ENCODE results near the gene B3GNT5.

Gene B3GNT5

GRCh38 chr3:183266454-183266853 is 13.4 kb downstream of the B3GNT5 start:
- no peak for DNase-seq

- no peak for DNase-seq
Observed at GRCh38 chr3:183267140-183267539, 14.1 kb downstream of the B3GNT5 start.

- DNase-seq, result no peak
Observed at GRCh38 chr3:183268366-183268765, 15.3 kb downstream of the B3GNT5 start.

- DNase-seq, result no peak
Observed at GRCh38 chr3:183269345-183269744, 16.3 kb downstream of the B3GNT5 start.

- no peak for DNase-seq
Observed at GRCh38 chr3:183270344-183270743, 17.3 kb downstream of the B3GNT5 start.

- DNase-seq, result no peak
Observed at GRCh38 chr3:183272142-183272541, 19.1 kb downstream of the B3GNT5 start.

- no peak for DNase-seq
Observed at GRCh38 chr3:183272791-183273190, 19.7 kb downstream of the B3GNT5 start.

- no peak for DNase-seq
Observed at GRCh38 chr3:183274609-183275008, 21.6 kb downstream of the B3GNT5 start.

- no peak for DNase-seq
Observed at GRCh38 chr3:183275418-183275817, 22.4 kb downstream of the B3GNT5 start.

GRCh38 chr3:183275937-183276336 is 22.9 kb downstream of the B3GNT5 start:
- DNase-seq, result no peak

GRCh38 chr3:183277260-183277659 is 24.2 kb downstream of the B3GNT5 start:
- DNase-seq, result no peak

- no peak for DNase-seq
Observed at GRCh38 chr3:183278479-183279088, 25.5 kb downstream of the B3GNT5 start.

GRCh38 chr3:183279371-183279770 is 26.3 kb downstream of the B3GNT5 start:
- DNase-seq, result no peak

GRCh38 chr3:183281126-183281797 is 28.2 kb downstream of the B3GNT5 start:
- DNase-seq, result no peak

- no peak for DNase-seq
Observed at GRCh38 chr3:183283886-183284285, 30.8 kb downstream of the B3GNT5 start.

GRCh38 chr3:183284570-183284969 is 31.5 kb downstream of the B3GNT5 start:
- no peak for DNase-seq

GRCh38 chr3:183285318-183285717 is 32.3 kb downstream of the B3GNT5 start:
- DNase-seq, result no peak

- DNase-seq, result peak; percentile 81
Observed at GRCh38 chr3:183285828-183286457, 32.9 kb downstream of the B3GNT5 start.

- DNase-seq, result no peak
Observed at GRCh38 chr3:183287301-183287971, 34.4 kb downstream of the B3GNT5 start.

- no peak for DNase-seq
Observed at GRCh38 chr3:183288117-183288516, 35.1 kb downstream of the B3GNT5 start.

- no peak for DNase-seq
Observed at GRCh38 chr3:183290216-183290615, 37.2 kb downstream of the B3GNT5 start.

GRCh38 chr3:183291497-183292031 is 38.5 kb downstream of the B3GNT5 start:
- DNase-seq, result no peak

GRCh38 chr3:183293966-183294365 is 40.9 kb downstream of the B3GNT5 start:
- DNase-seq, result no peak
